B cell (primary cell): Measurements from ENCODE around the gene COL8A2. TPM values are rescaled to one million over a fixed set of nuclear protein-coding genes. Genes with fewer than 3 reads are reported as not detected.

Experiments used
- ATAC-seq: fragments of 200-7000 bp; cut with Tn5 transposase; one replicate; pipeline ENCODE4 v1.10.0; 2021; ENCODE audit warnings: low read depth, mild to moderate bottlenecking, moderate number of reproducible peaks, moderate library complexity
- CTCF ChIA-PET: fragments of 350-600 bp; sonication (Branson Sonifier 250); formaldehyde crosslinking; loops from one replicate; lab custom pipeline; 2021; ENCODE audit warnings: antibody characterized with exemption, inconsistent platforms; lab: Charles Lee
- POLR2A ChIA-PET: fragments of 350-600 bp; sonication (Branson Sonifier 250); formaldehyde crosslinking; loops from one replicate; lab custom pipeline; 2021; ENCODE audit warnings: antibody characterized with exemption; lab: Charles Lee
- DNase-seq: peaks from one replicate; pipeline ENCODE4 v3.0.0; 2013
- H2AFZ ChIP-seq: 2 replicates; pipeline ENCODE4 v1.6.1; 2012; ENCODE audit warnings: mild to moderate bottlenecking, low read depth, low read length; ENCODE audit not compliant: insufficient read depth, poor library complexity, severe bottlenecking
- H3K27ac ChIP-seq, 2 donors: 1 replicate in 1 of 2; 2 replicates in 1 of 2; pipeline ENCODE4 v1.5.1; 2012 to 2013; ENCODE audit warnings: low read length in 2 of 2, mild to moderate bottlenecking in 2 of 2, moderate library complexity in 1 of 2
- H3K27me3 ChIP-seq, 4 experiments: fragments of 200-600 bp in 1 of 4; sonication (generic) in 1 of 4; replicated peaks in 1 of 4; 1 replicate in 2 of 4; 2 replicates in 2 of 4; pipeline versions ENCODE4 v1.6.1 to v1.7.0; 2013 to 2016; ENCODE audit warnings: low read length in 3 of 4, mild to moderate bottlenecking in 2 of 4, mixed read lengths in 1 of 4, moderate library complexity in 1 of 4; ENCODE audit not compliant: insufficient read depth in 4 of 4, control insufficient read depth in 3 of 4; ENCODE audit errors: control extremely low read depth in 1 of 4
- H3K36me3 ChIP-seq, 2 experiments: replicated peaks in 1 of 2; 1 replicate in 1 of 2; 2 replicates in 1 of 2; pipeline versions ENCODE4 v1.6.1 to v1.7.1; 2013; ENCODE audit warnings: low read length in 1 of 2; ENCODE audit not compliant: insufficient read depth in 2 of 2, control insufficient read depth in 1 of 2; ENCODE audit errors: control extremely low read depth in 1 of 2, extremely low read depth in 1 of 2
- H3K4me1 ChIP-seq, 2 donors: fragments of 200-600 bp in 1 of 2; sonication (generic) in 1 of 2; 1 replicate in 1 of 2; 2 replicates in 1 of 2; pipeline versions ENCODE4 v1.5.1 to v1.6.1; 2013 to 2017; ENCODE audit warnings: low read length in 2 of 2; ENCODE audit not compliant: control insufficient read depth in 2 of 2, insufficient read depth in 2 of 2
- H3K4me2 ChIP-seq: replicated peaks from 2 replicates; pipeline ENCODE3; 2012; ENCODE audit warnings: mild to moderate bottlenecking, low read depth, low read length; ENCODE audit not compliant: poor library complexity, severe bottlenecking
- H3K4me3 ChIP-seq, 5 experiments: fragments of 200-600 bp in 1 of 5; sonication (generic) in 1 of 5; 1 replicate in 3 of 5; 2 replicates in 2 of 5; pipeline versions ENCODE4 v1.5.1 to v1.7.0; 2011 to 2016; ENCODE audit warnings: low read length in 4 of 5, mild to moderate bottlenecking in 4 of 5, low read depth in 2 of 5, control low read depth in 1 of 5, moderate library complexity in 1 of 5; ENCODE audit not compliant: insufficient read depth in 1 of 5; ENCODE audit errors: control extremely low read depth in 1 of 5, extremely low read depth in 1 of 5
- H3K79me2 ChIP-seq: fragments of 200-600 bp; sonication (generic); one replicate; pipeline ENCODE4 v1.6.0; 2016; ENCODE audit warnings: low read length; ENCODE audit not compliant: control insufficient read depth, insufficient read depth
- H3K9ac ChIP-seq: fragments of 200-600 bp; sonication (generic); 2 replicates; pipeline ENCODE4 v1.6.1; 2017; ENCODE audit warnings: mild to moderate bottlenecking, low read length, moderate library complexity
- H3K9me3 ChIP-seq, 3 donors: one replicate each; pipeline versions ENCODE4 v1.6.1 to v1.7.1; 2013; ENCODE audit warnings: low read length in 2 of 3; ENCODE audit not compliant: control insufficient read depth in 2 of 3, insufficient read depth in 1 of 3; ENCODE audit errors: control extremely low read depth in 1 of 3
- H4K20me1 ChIP-seq: 2 replicates; pipeline ENCODE4 v1.6.0; 2012; ENCODE audit warnings: mild to moderate bottlenecking, low read length; ENCODE audit not compliant: insufficient read depth, control insufficient read depth, poor library complexity, severe bottlenecking
- H3K27ac Mint-ChIP-seq: one replicate; pipeline ENCODE4 v1.8.0; 2021; ENCODE audit warnings: mixed read lengths
- H3K27me3 Mint-ChIP-seq: one replicate; pipeline ENCODE4 v1.8.0; 2021; ENCODE audit warnings: mixed read lengths
- H3K4me1 Mint-ChIP-seq: one replicate; pipeline ENCODE4 v1.8.0; 2021; ENCODE audit warnings: mixed read lengths
- H3K4me3 Mint-ChIP-seq: one replicate; pipeline ENCODE4 v1.8.0; 2021; ENCODE audit warnings: mixed read lengths
- H3K9me3 Mint-ChIP-seq: one replicate; pipeline ENCODE4 v1.8.0; 2022; ENCODE audit warnings: mixed read lengths; ENCODE audit not compliant: insufficient read depth
- EZH2 ChIP-seq: IDR thresholded peaks from 2 replicates; pipeline ENCODE4 v1.6.1; 2012; ENCODE audit warnings: borderline replicate concordance, low read depth, mild to moderate bottlenecking, moderate library complexity, low read length; ENCODE audit not compliant: insufficient read depth, poor library complexity, severe bottlenecking
- WGBS: methylation state at CpG from one replicate; pipeline ENCODE4 v1.1.5; 2013; ENCODE audit warnings: missing lambda C conversion rate; ENCODE audit not compliant: insufficient coverage; 5-methylcytosine and 5-hydroxymethylcytosine counted together
- intact Hi-C: fragments of 100-400 bp; cut with micrococcal nuclease; formaldehyde crosslinking; loops from one replicate; pipeline ENCODE4 v1.10.0; 2022
- polyA plus RNA-seq: library from polyadenylated mRNA; depleted of rRNA; stranded (reverse); fragments of >200 nt; gene quantifications from 2 replicates; pipeline ENCODE4 v1.2.3, GENCODE V29; 2012
- total RNA-seq, 2 donors: library from RNA; stranded (reverse); fragments of 120-200 nt in 1 of 2; gene quantifications; 1 replicate in 1 of 2; 2 replicates in 1 of 2; pipeline versions ENCODE4 v1.2.3 to v1.2.4, GENCODE V29; 2013 to 2022
- TF ChIP-seq, protein P1 (sequence below): fragments of 200-600 bp; IDR thresholded peaks from one replicate; pipeline ENCODE4 v1.8.0; 2022; ENCODE audit warnings: antibody characterized with exemption, mild to moderate bottlenecking

COL8A2 gene
- total and polyA plus RNA-seq, 2 donors (not counting 1 experiment from before 2014, with no cell fraction given) = 0.17 TPM; not detected in 1

DNA sequence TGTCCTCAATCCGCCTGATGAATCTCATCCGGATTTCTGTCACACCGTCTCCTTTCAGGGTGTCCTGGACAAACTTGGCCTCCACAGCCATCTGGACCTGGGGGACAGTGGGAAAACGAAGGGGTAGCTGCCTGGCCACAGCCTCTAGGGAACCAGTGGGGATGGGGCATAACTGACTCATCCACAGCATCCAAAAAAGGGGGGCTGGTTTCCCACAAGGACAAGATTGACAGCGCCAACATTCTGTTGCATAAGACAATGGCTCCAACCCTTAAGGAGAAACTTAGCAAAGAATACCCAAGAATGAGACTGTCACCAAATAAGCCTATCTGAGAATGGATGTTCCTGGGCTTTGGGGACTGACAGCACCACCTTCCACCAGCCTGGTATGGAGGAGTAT is 12.2 kb upstream of the COL8A2 start:
- ATAC-seq (no peak), DNase-seq (no peak)
- H3K9ac ChIP-seq = no peak overlapping the region
- H3K79me2 ChIP-seq = peaks cover 19% of the 10 kb centered on the region
- no peaks in the 10 kb centered on the region for H3K27me3 ChIP-seq
- Mint-ChIP-seq H3K4me3 (no peak overlapping the region), H3K27me3 (no peaks in the 10 kb centered on the region), H3K27ac (no peak overlapping the region), H3K4me1 (peaks cover 8% of the 10 kb centered on the region), H3K9me3 (no peaks in the 10 kb centered on the region)
- H3K9me3 ChIP-seq = no peaks in the 10 kb centered on the region
- H2AFZ ChIP-seq = no peak overlapping the region
- TF ChIP-seq EZH2 = no peak
- TF ChIP-seq, protein P1, sequence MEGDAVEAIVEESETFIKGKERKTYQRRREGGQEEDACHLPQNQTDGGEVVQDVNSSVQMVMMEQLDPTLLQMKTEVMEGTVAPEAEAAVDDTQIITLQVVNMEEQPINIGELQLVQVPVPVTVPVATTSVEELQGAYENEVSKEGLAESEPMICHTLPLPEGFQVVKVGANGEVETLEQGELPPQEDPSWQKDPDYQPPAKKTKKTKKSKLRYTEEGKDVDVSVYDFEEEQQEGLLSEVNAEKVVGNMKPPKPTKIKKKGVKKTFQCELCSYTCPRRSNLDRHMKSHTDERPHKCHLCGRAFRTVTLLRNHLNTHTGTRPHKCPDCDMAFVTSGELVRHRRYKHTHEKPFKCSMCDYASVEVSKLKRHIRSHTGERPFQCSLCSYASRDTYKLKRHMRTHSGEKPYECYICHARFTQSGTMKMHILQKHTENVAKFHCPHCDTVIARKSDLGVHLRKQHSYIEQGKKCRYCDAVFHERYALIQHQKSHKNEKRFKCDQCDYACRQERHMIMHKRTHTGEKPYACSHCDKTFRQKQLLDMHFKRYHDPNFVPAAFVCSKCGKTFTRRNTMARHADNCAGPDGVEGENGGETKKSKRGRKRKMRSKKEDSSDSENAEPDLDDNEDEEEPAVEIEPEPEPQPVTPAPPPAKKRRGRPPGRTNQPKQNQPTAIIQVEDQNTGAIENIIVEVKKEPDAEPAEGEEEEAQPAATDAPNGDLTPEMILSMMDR = no peak
- ChIA-PET CTCF (interaction anchor here (0.6 kb wide), 1 partner anchor 284 kb away, joined by 6 read pairs; no protein-coding TSS in a partner anchor), POLR2A (no interaction called here)
- WGBS = no CpG with 5 or more reads among the region's 5 CpGs
- H3K27ac ChIP-seq = no peak overlapping the region
- intact Hi-C loops = no loop called here
- no peak overlapping the region for H3K4me3 ChIP-seq
- H4K20me1 ChIP-seq = peaks cover 8% of the 10 kb centered on the region
- no peak overlapping the region for H3K4me2 ChIP-seq
- H3K36me3 ChIP-seq = peaks cover 0 to 42% of the 10 kb centered on the region in 2 experiments
- H3K4me1 ChIP-seq = peaks cover 0 to 2% of the 10 kb centered on the region in 2 donors

- no peak overlapping the region for H2AFZ ChIP-seq
- DNase-seq (no peak), ATAC-seq (no peak)
- WGBS = no CpG with 5 or more reads among the region's 1 CpG
- no peaks in the 10 kb centered on the region for H3K9me3 ChIP-seq
- intact Hi-C loops = no loop called here
- Mint-ChIP-seq H3K4me1 (peaks cover 6% of the 10 kb centered on the region), H3K4me3 (no peak overlapping the region), H3K27ac (no peak overlapping the region), H3K27me3 (no peaks in the 10 kb centered on the region), H3K9me3 (no peaks in the 10 kb centered on the region)
- H4K20me1 ChIP-seq = peaks cover 6% of the 10 kb centered on the region
- H3K27ac ChIP-seq = no peak overlapping the region
- no peak overlapping the region for H3K4me3 ChIP-seq
- TF ChIP-seq, protein P1 = no peak
- TF ChIP-seq EZH2 = no peak
- peaks cover 15% of the 10 kb centered on the region for H3K79me2 ChIP-seq
- H3K4me1 ChIP-seq = no peaks in the 10 kb centered on the region
- H3K27me3 ChIP-seq = no peaks in the 10 kb centered on the region
- CTCF ChIA-PET = interaction anchor here (0.6 to 2.3 kb wide), 2 partner anchors 41 to 283 kb away, joined by 6 to 8 read pairs; no protein-coding TSS in a partner anchor
- POLR2A ChIA-PET = no interaction called here
- H3K36me3 ChIP-seq = peaks cover 0 to 42% of the 10 kb centered on the region in 2 experiments
- no peak overlapping the region for H3K9ac ChIP-seq
- no peak overlapping the region for H3K4me2 ChIP-seq
Observed at GRCh38 chr1:36136535-36136934, 11.5 kb upstream of the COL8A2 start.
